ENCODE data around the gene KIF5A. TPM values are rescaled to one million over a fixed set of nuclear protein-coding genes. Genes with fewer than 3 reads are reported as not detected.

KIF5A gene
- total and polyA plus RNA-seq, 4 donors: 0.05 to 0.34 (median 0.14) TPM

DNA sequence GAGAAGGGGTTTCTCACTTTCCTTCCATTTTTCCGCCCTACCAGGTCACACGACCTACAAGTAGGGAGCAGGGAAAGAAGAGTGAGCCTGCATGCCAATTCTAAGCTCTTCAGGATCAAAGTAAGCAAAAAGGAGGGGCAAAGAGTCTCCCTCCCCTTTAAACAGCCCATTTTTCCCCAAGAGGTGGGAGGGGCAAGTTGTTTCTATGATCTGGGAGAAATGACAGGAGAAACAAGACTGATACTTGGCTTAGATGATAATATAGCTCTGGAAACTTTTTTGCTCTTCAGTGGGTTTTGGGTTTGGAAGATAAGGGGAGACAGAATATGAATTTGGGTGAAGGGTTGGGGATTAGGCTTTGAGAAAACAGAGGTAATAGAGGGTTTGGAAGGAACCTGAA lies 56.6 kb downstream of the KIF5A start:
- DNase-seq (no peak), ATAC-seq (ENCODE audit: insufficient read depth, low FRiP score) (no peak)
- TF ChIP-seq, protein P1, sequence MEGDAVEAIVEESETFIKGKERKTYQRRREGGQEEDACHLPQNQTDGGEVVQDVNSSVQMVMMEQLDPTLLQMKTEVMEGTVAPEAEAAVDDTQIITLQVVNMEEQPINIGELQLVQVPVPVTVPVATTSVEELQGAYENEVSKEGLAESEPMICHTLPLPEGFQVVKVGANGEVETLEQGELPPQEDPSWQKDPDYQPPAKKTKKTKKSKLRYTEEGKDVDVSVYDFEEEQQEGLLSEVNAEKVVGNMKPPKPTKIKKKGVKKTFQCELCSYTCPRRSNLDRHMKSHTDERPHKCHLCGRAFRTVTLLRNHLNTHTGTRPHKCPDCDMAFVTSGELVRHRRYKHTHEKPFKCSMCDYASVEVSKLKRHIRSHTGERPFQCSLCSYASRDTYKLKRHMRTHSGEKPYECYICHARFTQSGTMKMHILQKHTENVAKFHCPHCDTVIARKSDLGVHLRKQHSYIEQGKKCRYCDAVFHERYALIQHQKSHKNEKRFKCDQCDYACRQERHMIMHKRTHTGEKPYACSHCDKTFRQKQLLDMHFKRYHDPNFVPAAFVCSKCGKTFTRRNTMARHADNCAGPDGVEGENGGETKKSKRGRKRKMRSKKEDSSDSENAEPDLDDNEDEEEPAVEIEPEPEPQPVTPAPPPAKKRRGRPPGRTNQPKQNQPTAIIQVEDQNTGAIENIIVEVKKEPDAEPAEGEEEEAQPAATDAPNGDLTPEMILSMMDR (IDR thresholded peaks at IDR 0.05; ENCODE audit: control extremely low read depth, extremely low read depth): no peak
- Histone ChIP-seq H3K9ac (ENCODE audit: insufficient read depth in 1 of 2, low read length in 2 of 2) (no peak overlapping the region), H3K36me3 (ENCODE audit: control insufficient read depth in 4 of 4, insufficient read depth in 4 of 4, low read length in 4 of 4) (peaks cover 0 to 12% (median 10%) of the 10 kb centered on the region in 4 donors), H3K9me3 (ENCODE audit: control insufficient read depth in 4 of 4, insufficient read depth in 3 of 4, low read length in 3 of 4) (no peaks in the 10 kb centered on the region), H3K27ac (ENCODE audit: low read depth in 1 of 2, low read length in 1 of 2) (no peak overlapping the region), H3K4me1 (ENCODE audit: control insufficient read depth in 5 of 5, insufficient read depth in 5 of 5, low read length in 5 of 5) (peaks cover 5 to 38% (median 10%) of the 10 kb centered on the region in 5 donors), H3K27me3 (ENCODE audit: control insufficient read depth in 3 of 3, insufficient read depth in 3 of 3, low read length in 2 of 3) (no peaks in the 10 kb centered on the region), H3K4me3 (no peak overlapping the region)
- 67 to 81% methylated on average over 2 of the region's 2 CpGs for WGBS, 2 donors

DNA sequence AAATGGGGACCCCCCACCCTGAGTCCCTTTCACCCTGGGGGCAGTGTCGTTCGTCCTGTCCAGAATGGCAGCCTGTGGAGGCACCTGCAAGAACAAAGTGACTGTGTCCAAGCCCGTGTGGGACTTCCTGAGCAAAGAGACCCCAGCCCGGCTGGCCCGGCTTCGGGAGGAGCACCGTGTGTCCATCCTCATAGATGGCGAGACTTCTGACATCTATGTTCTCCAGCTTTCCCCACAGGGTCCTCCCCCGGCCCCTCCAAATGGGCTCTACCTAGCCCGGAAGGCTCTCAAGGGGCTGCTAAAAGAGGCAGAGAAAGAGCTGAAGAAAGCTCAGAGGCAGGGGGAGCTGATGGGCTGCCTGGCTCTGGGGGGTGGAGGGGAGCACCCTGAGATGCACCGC lies 57.0 kb downstream of the KIF5A start:
- H3K4me1 ChIP-seq (ENCODE audit: control insufficient read depth in 5 of 5, insufficient read depth in 5 of 5, low read length in 5 of 5): peaks cover 5 to 38% (median 10%) of the 10 kb centered on the region in 5 donors
- DNase-seq (no peak), ATAC-seq (ENCODE audit: insufficient read depth, low FRiP score) (no peak)
- WGBS, 2 donors: 95% methylated on average over 11 of the region's 11 CpGs
- H3K27me3 ChIP-seq (ENCODE audit: control insufficient read depth in 3 of 3, insufficient read depth in 3 of 3, low read length in 2 of 3): no peaks in the 10 kb centered on the region
- TF ChIP-seq, protein P1 (IDR thresholded peaks at IDR 0.05; ENCODE audit: control extremely low read depth, extremely low read depth): no peak
- no peaks in the 10 kb centered on the region for H3K9me3 ChIP-seq (ENCODE audit: control insufficient read depth in 4 of 4, insufficient read depth in 3 of 4, low read length in 3 of 4)
- no peak overlapping the region for H3K4me3 ChIP-seq
- no peak overlapping the region for H3K27ac ChIP-seq (ENCODE audit: low read depth in 1 of 2, low read length in 1 of 2)
- H3K36me3 ChIP-seq (ENCODE audit: control insufficient read depth in 4 of 4, insufficient read depth in 4 of 4, low read length in 4 of 4): peaks cover 0 to 10% (median 8%) of the 10 kb centered on the region in 4 donors
- no peak overlapping the region for H3K9ac ChIP-seq (ENCODE audit: insufficient read depth in 1 of 2, low read length in 2 of 2)

- TF ChIP-seq, protein P1 (IDR thresholded peaks at IDR 0.05; ENCODE audit: control extremely low read depth, extremely low read depth): no peak
- no peak for DNase-seq
- ATAC-seq (ENCODE audit: insufficient read depth, low FRiP score): no peak
- peaks cover 5 to 46% (median 10%) of the 10 kb centered on the region in 5 donors for H3K4me1 ChIP-seq (ENCODE audit: control insufficient read depth in 5 of 5, insufficient read depth in 5 of 5, low read length in 5 of 5)
- H3K9ac ChIP-seq (ENCODE audit: insufficient read depth in 1 of 2, low read length in 2 of 2): no peak overlapping the region
- H3K4me3 ChIP-seq: no peak overlapping the region
- H3K36me3 ChIP-seq (ENCODE audit: control insufficient read depth in 4 of 4, insufficient read depth in 4 of 4, low read length in 4 of 4): peaks cover 0 to 8% (median 4%) of the 10 kb centered on the region in 4 donors
- peaks cover 0 to 4% (median 0%) of the 10 kb centered on the region in 3 donors for H3K27me3 ChIP-seq (ENCODE audit: control insufficient read depth in 3 of 3, insufficient read depth in 3 of 3, low read length in 2 of 3)
- WGBS, 2 donors: 88 to 95% methylated on average over 12 of the region's 12 CpGs
- H3K27ac ChIP-seq (ENCODE audit: low read depth in 1 of 2, low read length in 1 of 2): no peak overlapping the region
- no peaks in the 10 kb centered on the region for H3K9me3 ChIP-seq (ENCODE audit: control insufficient read depth in 4 of 4, insufficient read depth in 3 of 4, low read length in 3 of 4)
Observed at GRCh38 chr12:57607958-57608663, 58.3 kb downstream of the KIF5A start.

Data from lung (tissue), 12 donors.